ENCODE data around the gene KHK.
"Not testable (repeated sequence)": the region's sequence is repeated elsewhere in the genome, so short reads cannot be mapped to it uniquely, and the experiment has no call there.

KHK gene

DNA sequence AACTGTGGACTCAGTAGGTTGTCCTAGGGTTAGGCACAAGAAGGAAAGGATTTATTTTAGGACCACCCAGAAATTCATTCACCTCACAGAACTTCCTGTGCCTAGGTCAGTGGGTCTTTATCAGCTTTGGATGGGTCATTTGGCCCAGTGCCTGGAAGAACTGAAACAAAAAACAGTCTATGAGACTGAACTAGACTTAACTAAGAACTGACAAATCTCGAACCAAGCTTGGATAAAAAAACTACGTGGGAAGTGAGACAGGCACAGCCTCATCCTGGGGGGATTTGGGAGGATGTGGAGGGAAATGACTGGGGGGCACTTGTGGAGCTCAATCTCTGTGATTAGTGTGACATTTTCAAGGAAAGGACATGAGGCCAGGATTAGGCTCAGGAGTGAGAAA lies 12.8 kb upstream of the KHK start:
- H4K20me1 ChIP-seq (ENCODE audit: control insufficient read depth, insufficient read depth, low read depth, low read length): no peaks in the 10 kb centered on the region
- H3K9me3 ChIP-seq (ENCODE audit: control insufficient read depth, insufficient read depth, low read length): no peaks in the 10 kb centered on the region
- peaks cover 26% of the 10 kb centered on the region for H3K36me3 ChIP-seq (ENCODE audit: control insufficient read depth, low read length)
- H3K79me2 ChIP-seq (ENCODE audit: control insufficient read depth, low read length): peaks cover 26% of the 10 kb centered on the region
- no peak overlapping the region for H3K4me3 ChIP-seq (ENCODE audit: low read length)
- no peaks in the 10 kb centered on the region for H3K27me3 ChIP-seq (ENCODE audit: control insufficient read depth, low read length)
- H3K4me2 ChIP-seq (ENCODE audit: low read length): no peak overlapping the region
- H3K4me1 ChIP-seq (ENCODE audit: control insufficient read depth, low read length): peaks cover 79% of the 10 kb centered on the region
- H3F3A ChIP-seq (ENCODE audit: control insufficient read depth, insufficient read depth): peaks cover 15% of the 10 kb centered on the region; the same call in 1 of the 2 replicates
- no peak for TF ChIP-seq EZH2phosphoT487 (IDR thresholded peaks at IDR 0.05; ENCODE audit: borderline replicate concordance, low read length)
- TF ChIP-seq, protein P1, sequence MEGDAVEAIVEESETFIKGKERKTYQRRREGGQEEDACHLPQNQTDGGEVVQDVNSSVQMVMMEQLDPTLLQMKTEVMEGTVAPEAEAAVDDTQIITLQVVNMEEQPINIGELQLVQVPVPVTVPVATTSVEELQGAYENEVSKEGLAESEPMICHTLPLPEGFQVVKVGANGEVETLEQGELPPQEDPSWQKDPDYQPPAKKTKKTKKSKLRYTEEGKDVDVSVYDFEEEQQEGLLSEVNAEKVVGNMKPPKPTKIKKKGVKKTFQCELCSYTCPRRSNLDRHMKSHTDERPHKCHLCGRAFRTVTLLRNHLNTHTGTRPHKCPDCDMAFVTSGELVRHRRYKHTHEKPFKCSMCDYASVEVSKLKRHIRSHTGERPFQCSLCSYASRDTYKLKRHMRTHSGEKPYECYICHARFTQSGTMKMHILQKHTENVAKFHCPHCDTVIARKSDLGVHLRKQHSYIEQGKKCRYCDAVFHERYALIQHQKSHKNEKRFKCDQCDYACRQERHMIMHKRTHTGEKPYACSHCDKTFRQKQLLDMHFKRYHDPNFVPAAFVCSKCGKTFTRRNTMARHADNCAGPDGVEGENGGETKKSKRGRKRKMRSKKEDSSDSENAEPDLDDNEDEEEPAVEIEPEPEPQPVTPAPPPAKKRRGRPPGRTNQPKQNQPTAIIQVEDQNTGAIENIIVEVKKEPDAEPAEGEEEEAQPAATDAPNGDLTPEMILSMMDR (IDR thresholded peaks at IDR 0.05; ENCODE audit: low read depth, low read length, poor library complexity, severe bottlenecking): no peak
- H3K9me2 ChIP-seq (replicated peaks; ENCODE audit: control insufficient read depth, low read length): no peaks in the 10 kb centered on the region
- H3K27ac ChIP-seq (ENCODE audit: low read depth, low read length): no peak overlapping the region

DNA sequence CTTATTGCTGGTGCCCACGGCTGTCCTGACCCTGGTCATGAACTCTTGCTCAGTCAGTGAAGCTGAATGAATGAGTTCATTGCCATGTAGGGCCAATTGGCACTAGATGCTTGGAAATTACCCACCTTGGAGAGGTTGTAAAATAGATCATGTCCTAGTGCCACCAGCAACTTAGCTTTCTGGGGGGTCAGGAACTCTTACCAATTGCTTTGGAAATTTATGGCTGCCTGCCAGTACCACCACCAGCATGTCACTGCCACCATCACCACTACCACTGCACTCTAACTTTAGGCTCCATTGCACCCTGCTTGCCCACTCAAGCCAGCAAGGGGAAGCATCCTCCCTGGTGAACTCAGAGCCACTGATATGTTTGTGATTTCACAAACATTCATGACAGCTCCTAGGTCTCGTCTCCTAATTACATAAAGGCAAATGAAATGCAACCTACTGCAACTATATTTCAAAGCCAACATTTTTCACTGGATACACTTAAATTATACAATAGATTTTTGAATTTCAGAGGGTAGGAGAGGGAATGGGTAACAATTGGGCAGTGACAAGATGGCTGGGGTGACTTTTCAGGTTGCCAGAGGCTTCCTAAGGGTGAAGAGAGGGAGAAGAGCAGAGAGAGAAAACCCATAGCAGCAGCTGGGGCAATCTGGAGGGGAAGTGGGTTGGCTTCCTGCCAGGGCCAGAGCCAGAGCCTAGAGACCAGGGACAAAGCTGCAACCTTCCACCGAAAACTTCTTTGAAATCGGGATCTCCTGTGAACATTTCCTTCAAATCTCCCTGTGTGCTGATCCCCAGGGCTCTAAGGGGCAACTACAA lies 11.6 kb upstream of the KHK start:
- no peaks in the 10 kb centered on the region for H3K9me3 ChIP-seq (ENCODE audit: control insufficient read depth, insufficient read depth, low read length)
- H3K79me2 ChIP-seq (ENCODE audit: control insufficient read depth, low read length): peaks cover 15% of the 10 kb centered on the region
- H3K27ac ChIP-seq (ENCODE audit: low read depth, low read length): peak overlapping the region; percentile 45
- peak overlapping the region; percentile 53 for H3K4me2 ChIP-seq (ENCODE audit: low read length)
- peaks cover 15% of the 10 kb centered on the region; the same call in 1 of the 2 replicates for H3F3A ChIP-seq (ENCODE audit: control insufficient read depth, insufficient read depth)
- H4K20me1 ChIP-seq (ENCODE audit: control insufficient read depth, insufficient read depth, low read depth, low read length): no peaks in the 10 kb centered on the region
- TF ChIP-seq, protein P1 (IDR thresholded peaks at IDR 0.05; ENCODE audit: low read depth, low read length, poor library complexity, severe bottlenecking): no peak
- TF ChIP-seq EZH2phosphoT487 (IDR thresholded peaks at IDR 0.05; ENCODE audit: borderline replicate concordance, low read length): no peak
- H3K4me3 ChIP-seq (ENCODE audit: low read length): peak overlapping the region; percentile 51
- H3K36me3 ChIP-seq (ENCODE audit: control insufficient read depth, low read length): peaks cover 14% of the 10 kb centered on the region
- no peaks in the 10 kb centered on the region for H3K27me3 ChIP-seq (ENCODE audit: control insufficient read depth, low read length)
- H3K9me2 ChIP-seq (replicated peaks; ENCODE audit: control insufficient read depth, low read length): no peaks in the 10 kb centered on the region
- peaks cover 72% of the 10 kb centered on the region for H3K4me1 ChIP-seq (ENCODE audit: control insufficient read depth, low read length)

DNA sequence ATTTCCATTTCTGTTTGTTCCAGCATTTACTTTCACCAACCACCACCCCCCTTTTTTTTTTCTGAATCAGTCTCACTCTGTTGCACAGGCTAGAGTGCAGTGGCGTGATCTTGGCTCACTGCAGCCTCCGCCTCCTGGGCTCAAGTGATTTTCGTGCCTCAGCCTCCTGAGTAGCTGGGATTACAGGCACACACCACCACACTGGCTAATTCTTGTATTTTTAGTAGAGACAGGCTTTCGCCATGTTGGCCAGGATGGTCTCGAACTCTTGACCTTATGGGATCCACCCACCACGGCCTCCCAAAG lies 11.1 kb upstream of the KHK start:
- peaks cover 70% of the 10 kb centered on the region for H3K4me1 ChIP-seq (ENCODE audit: control insufficient read depth, low read length)
- peak overlapping the region; percentile 53 for H3K4me2 ChIP-seq (ENCODE audit: low read length)
- H4K20me1 ChIP-seq (ENCODE audit: control insufficient read depth, insufficient read depth, low read depth, low read length); H3K9me2 ChIP-seq (replicated peaks; ENCODE audit: control insufficient read depth, low read length); H3K9me3 ChIP-seq (ENCODE audit: control insufficient read depth, insufficient read depth, low read length); H3K27me3 ChIP-seq (ENCODE audit: control insufficient read depth, low read length); H3K36me3 ChIP-seq (ENCODE audit: control insufficient read depth, low read length); H3K79me2 ChIP-seq (ENCODE audit: control insufficient read depth, low read length): not testable (repeated sequence)
- H3K27ac ChIP-seq (ENCODE audit: low read depth, low read length): peak overlapping the region; percentile 45
- H3F3A ChIP-seq (ENCODE audit: control insufficient read depth, insufficient read depth): peaks cover 15% of the 10 kb centered on the region
- H3K4me3 ChIP-seq (ENCODE audit: low read length): peak overlapping the region; percentile 51

DNA sequence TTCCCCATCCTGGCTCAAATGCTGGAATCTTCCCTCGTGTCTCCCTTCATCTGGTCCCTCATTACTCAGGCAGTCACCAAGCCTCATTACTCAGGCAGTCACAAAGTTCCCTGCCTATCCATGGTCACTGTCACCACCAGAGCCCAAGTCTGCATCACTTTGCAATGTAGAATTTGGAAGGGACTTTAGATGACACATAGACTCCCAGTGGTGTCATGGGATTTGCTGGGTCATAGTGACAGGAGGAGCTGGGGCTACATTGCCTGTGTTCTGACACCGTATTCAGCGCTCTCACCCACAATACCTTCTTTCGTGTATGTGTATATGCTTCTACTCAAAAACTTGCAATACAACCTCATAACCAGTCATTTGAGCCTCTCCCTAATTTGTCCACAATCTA lies 10.2 kb upstream of the KHK start:
- Histone ChIP-seq H3K4me1 (ENCODE audit: control insufficient read depth, low read length) (peaks cover 74% of the 10 kb centered on the region), H3K9me2 (replicated peaks; ENCODE audit: control insufficient read depth, low read length) (no peaks in the 10 kb centered on the region), H3K27me3 (ENCODE audit: control insufficient read depth, low read length) (no peaks in the 10 kb centered on the region), H3F3A (ENCODE audit: control insufficient read depth, insufficient read depth) (peaks cover 15% of the 10 kb centered on the region), H3K4me3 (ENCODE audit: low read length) (no peak overlapping the region), H4K20me1 (ENCODE audit: control insufficient read depth, insufficient read depth, low read depth, low read length) (no peaks in the 10 kb centered on the region), H3K79me2 (ENCODE audit: control insufficient read depth, low read length) (peaks cover under 1% of the 10 kb centered on the region), H3K4me2 (ENCODE audit: low read length) (no peak overlapping the region), H3K9me3 (ENCODE audit: control insufficient read depth, insufficient read depth, low read length) (no peaks in the 10 kb centered on the region), H3K36me3 (ENCODE audit: control insufficient read depth, low read length) (peaks cover under 1% of the 10 kb centered on the region; the same call in 1 of the 2 replicates), H3K27ac (ENCODE audit: low read depth, low read length) (no peak overlapping the region)
- TF ChIP-seq EZH2phosphoT487 (IDR thresholded peaks at IDR 0.05; ENCODE audit: borderline replicate concordance, low read length): no peak
- TF ChIP-seq, protein P1 (IDR thresholded peaks at IDR 0.05; ENCODE audit: low read depth, low read length, poor library complexity, severe bottlenecking): no peak

Measured in DOHH2 (cell line).